IPS DF 4.7 (cell line): ENCODE results near the gene IRF1.

Source experiments
- DNase-seq: peaks from one replicate; pipeline ENCODE4 v3.0.0-alpha.2; 2013; ENCODE audit warnings: low spot score; ENCODE audit errors: extremely low read depth

The IRF1 gene

DNA sequence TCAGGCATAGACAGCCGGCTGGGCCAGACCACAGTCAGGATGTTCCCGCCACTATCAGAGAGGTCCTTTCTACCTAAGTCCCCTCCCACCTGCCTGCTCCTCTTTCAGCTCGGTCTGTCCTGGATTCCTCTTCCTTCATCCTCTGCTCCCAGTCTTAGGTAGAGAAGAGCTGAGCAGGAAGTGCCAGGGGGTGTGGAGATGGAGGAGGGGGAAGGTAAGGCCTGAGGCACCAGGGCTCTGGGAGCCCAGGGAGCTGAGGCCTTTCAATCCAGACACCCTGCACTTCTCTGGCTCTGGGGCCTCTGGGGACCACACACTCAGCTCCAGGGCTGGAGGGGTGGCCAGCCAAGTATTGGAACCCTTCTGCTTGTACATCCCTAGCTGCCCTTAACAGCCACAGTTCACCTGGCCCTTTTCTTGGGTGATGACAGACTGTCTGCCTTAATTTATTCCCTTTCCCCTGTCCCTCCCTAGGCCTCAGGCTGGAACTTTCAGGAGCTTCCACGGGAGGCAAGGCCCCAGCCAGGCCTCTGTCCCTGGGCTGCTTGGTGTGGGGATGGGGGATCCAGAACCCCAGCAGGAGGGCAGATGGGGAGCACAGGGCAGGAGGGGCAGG, 15.6 kb downstream of the IRF1 start:
- DNase-seq, result no peak

DNA sequence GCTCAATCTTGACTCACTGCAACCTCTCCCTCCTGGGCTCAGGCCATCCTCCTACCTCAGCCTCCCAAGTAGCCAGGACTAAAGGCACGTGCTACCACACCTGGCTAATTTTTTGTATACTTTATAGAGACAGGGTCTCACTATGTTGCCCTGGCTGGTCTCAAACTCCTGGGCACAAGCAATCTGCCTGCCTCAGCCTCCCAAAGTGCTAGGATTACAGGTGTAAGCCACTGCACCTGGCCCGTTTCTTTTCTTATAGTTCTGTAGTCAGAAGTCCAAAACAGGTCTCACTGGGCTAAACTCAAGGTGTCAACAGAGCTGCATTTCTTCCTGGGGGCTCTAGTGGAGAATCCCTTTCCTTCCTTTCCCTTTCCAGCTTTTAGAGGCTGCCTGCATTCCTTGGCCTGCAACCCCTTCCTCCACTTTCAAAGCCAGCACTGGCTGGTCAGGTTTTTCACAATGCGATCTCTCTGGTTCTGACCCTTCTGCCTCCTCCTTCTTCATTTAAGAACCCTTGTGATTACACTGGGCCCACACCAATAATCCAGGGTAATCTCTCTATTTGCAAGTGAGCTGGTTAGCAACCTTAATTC, 16.3 kb downstream of the IRF1 start:
- DNase-seq, result no peak

DNA sequence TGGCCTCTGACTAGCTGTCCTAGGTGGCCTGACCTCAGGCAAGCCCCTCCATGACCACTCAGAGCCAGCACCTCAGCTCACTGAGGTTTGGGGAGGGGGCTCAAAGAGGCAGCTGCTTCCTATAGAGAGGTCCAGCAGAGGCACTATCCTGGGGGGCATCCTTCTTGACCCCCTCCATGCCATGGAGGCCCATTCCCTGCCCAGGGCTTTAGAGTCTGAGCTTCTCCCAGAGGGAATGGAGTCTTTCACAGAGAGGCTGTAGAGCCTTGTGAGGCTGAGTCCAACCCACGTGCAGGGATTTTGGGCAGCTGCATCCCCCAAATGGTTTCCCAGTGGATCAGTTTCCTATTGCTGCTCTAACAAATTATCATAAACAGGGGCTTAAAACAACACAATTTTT, 16.9 kb downstream of the IRF1 start:
- DNase-seq, result no peak

DNA sequence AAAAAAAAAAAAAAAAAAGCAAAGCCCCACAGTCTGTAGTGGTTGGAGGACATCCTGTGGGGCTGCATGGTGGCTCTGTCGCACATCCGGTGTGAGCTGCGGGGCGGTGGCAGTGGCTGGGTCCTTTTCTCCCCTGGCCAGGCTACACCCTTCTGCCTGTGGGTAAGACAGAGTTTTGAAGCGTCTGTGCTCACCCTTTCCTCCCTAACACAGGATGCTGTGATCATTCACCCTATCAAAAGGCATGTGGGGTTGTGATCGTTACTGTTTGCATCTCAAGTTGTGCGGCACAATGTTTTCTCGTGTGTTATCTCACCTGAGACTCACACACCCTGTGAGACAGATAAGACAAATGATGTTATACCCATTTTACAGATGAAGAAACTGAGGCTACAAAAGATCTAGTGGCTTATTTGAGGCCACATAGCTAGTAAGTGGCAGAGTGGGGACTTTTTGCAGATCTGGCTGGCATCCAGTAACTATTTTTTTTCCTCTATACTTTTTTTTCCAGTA, 17.5 kb downstream of the IRF1 start:
- DNase-seq, result no peak

DNA sequence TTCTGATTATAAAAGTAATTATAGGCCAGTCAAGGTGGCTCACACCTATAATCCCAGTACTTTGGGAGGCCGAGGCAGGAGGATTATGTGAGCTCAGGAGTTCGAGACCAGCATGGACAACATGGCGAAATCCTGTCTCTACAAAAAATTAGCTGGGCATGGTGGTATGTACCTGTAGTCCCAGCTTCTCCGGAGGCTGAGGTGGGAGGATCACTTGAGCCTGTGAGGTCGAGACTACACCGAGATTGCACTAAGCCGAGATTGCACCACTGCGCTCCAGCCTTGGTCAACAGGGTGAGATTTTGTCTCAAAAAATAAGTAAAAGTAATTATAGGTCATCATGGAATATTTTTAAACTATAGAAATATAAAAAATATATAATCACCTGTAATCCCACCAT, 18.1 kb downstream of the IRF1 start:
- DNase-seq, result no peak

DNA sequence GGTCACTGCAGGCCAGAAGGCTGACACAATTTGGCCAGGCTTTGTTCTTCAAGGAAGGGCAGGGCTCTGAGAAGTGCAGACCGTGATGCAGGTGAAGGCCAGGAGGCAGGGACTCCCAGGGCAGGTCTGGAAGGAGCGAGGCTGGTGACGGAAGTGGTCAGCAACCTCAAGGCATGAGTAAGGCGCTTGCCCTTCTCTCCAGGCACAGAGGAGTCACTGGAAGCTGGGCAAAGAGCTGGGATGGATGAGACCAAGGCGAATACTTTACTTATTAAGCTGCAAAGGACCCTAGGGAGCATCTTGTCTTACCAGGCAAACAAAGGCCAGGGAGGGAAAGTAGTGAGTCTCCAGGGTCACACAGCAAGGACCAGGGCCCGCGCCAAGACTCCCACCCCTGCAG, 18.6 kb downstream of the IRF1 start:
- no peak for DNase-seq

DNA sequence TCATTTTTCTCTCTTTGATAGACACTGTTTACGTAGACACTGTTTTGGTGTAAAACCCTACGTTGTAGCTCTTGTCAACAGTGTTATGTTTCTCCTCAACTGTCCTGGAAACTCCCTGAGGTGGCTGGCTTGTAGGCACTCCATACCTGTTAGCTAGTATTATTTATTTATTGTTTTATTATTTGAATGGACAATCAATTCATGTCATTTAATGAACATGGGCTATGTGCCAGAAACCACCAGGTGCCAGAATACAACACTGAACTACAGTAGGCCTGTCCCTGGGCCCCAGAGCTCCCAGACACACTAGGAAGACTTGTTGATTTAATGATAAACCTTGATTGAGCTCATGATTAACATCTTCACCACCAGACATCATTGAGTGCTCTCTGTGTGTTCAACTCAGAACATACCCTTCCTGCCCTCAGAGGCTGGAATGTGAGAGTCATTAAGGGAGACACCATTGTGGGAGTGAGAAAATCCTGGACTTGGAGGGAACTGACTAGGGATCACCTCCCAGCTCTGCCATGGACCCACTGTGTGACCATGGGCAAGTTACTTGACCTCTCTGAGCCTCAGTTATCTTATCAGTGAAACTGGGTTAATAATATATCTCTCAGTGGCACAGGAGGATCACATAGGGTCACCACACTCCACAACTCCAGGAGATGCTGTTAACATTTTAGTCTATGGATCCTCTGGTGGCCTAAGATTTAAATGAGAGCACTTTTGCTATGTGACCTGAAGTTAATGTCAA, 19.2 kb downstream of the IRF1 start:
- no peak for DNase-seq

DNA sequence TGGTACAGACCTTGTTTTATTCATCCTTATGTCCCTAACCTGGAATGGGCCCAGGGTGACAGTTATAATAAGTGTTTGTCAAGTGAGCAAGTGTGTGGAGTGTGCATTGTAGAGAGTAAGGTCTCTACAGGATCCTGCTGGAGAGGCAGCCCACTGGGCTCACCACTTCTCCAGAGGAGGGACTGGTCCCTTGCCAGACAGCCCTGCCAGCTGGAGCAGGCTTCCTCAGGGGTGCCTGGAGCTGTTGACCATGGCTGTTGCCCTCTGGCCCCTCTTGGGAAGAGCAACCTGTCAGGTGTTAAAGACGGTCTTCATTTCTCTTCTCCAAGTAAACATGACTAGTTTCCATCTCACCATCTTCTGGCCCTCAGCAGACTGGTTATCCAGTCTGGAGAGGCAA, 20.0 kb downstream of the IRF1 start:
- DNase-seq, result no peak

DNA sequence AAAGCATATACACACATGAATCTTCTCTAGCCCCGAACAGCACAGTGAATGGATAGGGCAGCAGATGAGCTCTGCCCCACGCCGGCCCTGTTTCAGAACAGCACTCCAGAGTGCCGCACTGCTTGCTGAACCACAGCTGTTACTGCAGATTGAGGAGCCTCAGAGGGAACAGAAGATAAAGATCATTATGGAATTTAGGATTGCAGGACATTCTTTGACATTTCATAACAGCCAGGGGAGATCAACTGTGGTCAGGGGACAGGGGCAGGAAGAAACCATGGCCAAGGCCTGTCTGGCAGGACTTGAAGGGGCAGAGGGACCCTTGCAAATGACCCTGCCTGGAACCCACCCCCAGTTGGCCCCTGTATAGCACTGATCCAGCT, 20.6 kb downstream of the IRF1 start:
- no peak for DNase-seq

DNA sequence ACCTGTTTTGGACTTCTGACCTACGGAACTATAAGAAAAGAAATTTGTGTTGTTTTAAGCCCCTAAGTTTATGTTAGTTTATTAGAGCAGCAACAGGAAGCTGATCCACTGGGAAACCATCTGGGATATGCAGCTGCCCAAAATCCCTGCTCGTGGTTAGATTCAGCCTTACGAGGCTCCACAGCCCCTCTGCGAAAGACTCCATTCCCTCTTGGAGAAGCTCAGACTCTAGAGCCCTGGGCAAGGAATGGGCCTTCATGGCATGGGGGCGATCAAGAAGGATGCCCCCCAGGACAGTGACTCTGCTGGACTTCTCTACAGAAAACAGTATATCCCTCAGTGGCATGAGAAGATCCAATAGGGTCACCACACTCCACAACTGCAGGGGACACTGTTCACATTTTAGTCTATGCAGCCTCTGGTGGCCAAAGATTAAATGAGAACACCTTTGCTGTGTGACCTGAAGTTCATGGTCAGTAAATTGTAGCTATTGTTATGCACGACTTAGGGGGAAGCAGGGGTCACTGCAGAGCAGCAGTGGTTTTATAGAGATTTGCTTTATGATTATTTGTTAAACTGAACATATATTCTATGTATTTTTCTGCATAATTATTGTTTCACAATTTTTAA, 21.1 kb downstream of the IRF1 start:
- DNase-seq, result no peak

DNA sequence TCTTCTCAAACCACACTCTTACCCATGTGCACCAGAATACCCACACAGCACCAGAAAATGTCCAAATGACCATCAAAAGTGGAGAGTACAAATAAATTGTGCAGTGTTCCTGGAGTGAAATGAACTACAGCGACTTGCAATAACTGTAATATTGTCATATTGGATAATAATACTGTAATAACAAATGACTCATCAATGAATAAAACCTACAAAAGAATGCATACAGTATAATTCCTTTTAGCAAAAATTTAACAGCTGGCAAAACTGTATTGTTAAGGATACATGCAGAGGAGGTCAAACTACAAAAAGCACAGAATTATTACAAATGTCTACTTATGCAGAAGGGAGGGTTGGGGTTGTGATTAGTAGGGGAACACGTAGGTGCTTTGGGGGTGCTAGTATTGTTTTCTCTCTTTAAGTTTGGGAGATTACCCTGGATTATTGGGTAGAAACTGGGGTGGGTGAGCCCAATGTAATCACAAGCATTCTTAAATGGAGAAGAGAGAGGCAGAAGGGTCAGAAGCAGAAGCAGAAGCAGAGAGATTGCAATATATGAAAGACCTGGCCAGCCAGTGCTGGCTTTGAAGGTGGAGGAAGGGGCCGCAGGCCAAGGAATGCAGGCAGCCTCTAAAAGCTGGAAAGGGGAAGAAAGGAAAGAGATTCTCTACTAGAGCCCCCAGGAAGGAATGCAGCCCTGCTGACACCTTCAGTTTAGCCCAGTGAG, 21.8 kb downstream of the IRF1 start:
- no peak for DNase-seq

DNA sequence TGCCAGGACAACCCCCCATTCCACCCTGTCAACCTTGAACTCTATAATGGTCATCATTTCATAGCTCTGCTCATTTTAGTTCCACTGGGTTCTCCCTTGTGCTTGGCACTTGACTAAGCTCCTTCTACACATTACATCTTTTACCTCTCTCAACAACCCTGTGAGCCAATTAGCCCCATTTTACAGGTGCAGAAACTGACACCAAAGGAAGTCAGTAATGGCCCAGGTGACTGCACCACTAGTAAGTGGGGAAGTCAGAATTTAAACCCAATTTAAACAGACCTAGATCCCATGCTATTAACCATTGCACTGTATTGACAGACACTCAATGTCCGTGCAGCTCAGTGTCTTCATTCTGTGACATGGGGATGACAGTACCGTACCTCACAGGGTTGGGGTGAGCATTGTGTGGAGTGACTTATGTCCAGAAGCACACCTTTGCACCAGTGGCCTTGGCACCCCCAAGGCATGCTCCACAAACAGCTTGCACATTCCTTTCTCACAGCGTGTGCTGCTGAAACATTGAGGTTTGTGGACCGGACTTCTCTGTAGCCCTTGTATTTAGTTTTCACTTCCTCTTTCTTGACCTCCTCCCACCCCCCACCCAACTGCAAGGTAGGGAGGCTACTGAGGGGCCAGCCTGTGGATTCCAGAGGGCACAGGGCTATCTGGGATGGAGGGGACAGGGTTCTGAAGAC, 23.1 kb downstream of the IRF1 start:
- DNase-seq, result no peak

DNA sequence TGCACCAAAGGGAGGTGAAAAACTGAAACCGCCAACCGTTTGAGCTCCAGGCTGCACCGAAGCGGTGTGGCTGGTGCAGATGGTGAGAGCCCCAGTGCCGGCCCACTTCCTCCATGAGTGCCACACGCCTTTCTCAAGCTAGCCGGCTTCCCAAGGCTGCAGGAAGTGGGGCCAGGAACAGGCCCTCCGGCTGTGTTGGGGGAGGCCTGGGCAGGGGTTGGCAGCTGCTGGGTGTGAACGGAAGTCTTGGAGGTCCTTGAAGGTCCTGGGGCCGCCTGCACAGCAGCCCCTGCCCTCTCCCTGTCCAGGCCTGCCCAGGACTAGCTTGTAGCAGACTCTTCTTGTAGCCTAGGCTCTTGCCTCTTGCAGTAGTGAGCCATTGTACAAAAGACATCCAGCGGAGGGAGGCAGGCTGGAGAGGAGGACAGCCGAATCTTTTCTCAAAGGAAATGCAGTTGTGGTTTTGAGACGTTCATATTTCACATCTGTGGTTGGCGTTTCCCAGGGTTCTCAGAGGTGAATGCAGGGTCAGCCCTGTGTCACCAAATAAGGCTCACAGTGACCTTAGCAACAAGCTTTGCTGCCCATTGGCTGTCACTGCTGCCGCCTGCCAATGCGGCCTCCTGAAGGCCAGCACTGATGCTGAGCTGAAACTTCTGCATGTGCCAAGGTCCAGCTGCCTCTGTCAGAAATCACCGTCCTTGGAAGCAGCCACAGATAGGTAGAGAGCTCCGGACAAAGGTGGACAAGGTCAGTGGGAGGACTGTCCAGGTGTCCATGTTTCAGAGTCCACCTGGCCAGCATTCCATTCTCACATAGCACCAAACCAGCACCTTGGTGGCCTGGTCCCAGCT, 23.9 kb downstream of the IRF1 start:
- DNase-seq, result no peak

DNA sequence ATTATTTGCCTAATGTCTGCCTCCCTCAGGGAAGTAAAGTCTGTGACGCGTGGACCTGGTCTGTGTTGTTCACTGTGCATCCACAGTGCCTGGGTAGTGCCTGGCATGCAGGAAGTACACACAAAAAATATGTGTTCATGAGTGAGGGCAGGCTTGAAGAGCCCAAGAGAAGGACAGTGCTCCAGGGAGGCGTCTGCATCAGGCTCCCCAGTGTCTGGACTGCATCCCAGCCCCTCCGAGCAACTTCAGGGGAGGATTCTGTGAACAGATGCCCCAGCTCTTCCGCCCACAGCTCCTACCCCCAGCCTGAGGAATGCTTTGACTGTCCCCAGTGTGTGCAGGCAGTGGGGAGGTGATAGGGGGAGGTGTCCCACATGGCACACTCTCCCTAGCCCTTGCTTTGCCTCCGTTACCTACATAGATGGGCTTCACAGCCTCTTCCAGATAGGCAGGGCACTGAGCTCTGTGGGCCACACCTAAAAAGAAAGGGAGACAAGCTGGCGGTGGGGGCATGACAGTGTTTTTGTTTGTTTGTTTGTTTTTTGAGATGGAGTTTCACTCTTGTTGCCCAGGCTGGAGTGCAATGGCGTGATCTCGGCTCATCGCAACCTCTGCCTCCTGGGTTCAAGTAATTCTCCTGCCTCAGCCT, 25.4 kb downstream of the IRF1 start:
- DNase-seq, result no peak

DNA sequence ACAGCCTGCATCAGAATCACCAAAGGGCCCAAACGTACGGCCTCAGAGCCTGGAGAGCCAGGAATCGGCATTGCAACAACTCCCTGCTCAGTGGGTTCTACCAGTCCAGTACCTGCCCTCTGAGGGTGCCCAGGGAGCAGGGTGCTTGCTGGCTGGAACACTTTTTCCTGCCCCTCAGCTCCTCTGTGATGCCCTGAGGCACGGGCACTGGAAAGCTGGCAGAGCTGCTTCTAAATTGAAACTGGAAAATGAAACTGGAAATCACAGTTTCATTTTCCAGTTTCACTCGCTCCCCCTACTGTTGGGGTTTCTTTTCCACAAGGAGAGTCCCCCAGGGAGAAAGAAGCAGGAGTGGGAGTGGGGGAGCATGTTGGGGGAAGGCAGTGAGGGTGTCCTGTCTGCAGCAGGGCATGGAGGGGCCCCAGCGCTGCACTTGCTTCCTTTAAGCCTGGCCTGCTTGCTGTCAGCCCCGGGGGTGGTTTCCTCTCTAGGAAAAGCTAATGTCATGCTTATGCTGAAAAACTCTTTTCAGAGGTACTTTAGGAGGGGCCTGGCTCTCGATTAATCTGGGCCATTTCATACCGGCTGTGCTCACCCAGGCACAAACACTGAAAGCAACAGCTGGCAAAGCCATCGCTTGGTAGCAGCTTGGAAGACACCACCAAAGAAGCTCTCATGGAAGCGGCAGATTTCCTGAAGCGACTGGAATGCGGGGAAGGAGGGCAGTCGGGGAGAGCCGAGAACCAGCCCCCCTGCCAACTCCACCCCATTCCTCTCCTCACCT, 26.2 kb downstream of the IRF1 start:
- no peak for DNase-seq

DNA sequence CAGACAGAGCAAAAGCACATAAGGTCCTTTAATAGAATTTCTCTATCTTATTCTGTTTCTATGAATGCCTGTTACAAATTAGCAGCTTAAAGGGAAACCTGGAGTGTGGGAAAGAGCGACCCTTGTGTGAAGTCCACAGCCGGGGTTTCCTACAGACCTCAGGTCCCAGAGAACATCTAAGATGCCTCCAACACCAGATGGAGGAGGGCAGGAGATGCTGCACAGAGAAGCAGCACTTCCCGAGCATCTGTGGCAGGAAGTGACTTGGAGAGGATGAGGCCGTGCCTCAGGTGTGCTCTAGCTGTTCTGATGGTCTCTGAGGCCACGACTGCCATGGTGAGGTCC, 26.8 kb downstream of the IRF1 start:
- no peak for DNase-seq

DNA sequence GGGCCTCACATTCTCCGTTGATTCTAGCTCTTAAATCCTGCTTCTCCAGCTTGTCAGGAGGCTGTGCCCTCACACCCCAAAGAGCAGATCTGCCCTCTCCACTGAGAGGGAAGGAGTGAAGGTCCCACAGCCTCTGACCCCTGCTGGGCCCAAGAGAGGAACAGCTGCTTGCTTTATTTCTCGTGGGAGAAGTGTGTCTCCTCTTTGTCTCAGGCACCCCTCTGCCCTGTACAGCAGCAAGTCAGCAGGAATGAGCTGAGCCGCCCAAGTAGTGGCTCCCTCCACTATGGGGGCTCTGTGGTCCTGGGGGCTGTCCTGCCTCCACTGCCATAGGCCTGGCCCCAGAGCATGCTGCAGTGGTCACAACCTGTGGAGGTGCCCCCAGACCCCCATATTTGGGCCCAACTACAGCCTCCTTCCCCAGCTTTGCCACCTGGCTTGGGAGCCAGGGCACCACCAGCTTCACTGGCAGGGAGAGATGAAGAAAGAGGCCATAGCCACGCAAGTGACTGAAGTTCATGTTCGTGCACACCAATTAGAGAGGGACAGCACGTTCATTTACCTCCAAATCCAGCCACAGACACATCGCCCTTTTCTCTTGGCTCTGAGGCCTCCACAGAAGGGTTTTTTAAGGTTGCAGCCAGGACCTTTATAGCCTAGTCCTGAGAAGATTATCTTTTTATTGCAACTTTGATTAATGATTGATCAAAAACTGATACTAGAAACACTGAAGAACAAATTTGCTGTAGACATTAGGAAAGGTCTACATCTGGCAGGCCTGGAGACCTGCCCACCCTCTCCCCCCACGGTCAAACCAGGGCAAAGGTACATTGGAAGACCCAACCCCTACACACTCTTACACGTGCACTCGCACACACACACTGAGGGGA, 27.5 kb downstream of the IRF1 start:
- no peak for DNase-seq

DNA sequence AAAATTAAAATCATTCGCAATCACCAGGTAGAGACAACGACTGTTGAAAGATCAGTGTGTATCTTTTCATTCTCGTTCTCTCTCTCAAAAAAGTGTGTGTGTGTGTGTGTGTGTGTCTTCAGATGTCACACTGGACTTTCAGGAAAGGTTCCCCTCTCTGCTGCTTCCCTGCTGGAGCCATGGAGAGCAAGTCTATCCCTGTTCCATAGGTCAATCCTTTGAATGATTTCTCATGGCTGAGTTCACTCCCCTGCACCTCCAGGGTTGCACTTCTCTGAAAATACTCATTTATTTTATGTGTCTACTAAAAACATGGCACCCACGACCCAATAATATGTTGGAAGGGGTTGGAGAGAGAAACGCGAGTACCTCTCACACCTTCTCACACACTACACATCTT, 28.2 kb downstream of the IRF1 start:
- DNase-seq, result no peak
